HG02970 (cell line): Measurements from ENCODE around the gene DNAJB8.

Source experiments
- ATAC-seq: cut with Tn5 transposase; IDR thresholded peaks from one replicate; pipeline ENCODE4 v1.9.1; 2021; ENCODE audit warnings: mild to moderate bottlenecking, moderate library complexity, moderate number of reproducible peaks; ENCODE audit not compliant: unreplicated experiment, low FRiP score

The DNAJB8 gene

GRCh38 chr3:128429751-128430150 is 36.9 kb downstream of the DNAJB8 start:
- no peak for ATAC-seq

- ATAC-seq = no peak
These were observed 37.4 kb downstream of the DNAJB8 start for GRCh38 chr3:128429275-128429674.

GRCh38 chr3:128427872-128428822 is 38.5 kb downstream of the DNAJB8 start:
- ATAC-seq = no peak

GRCh38 chr3:128427175-128427857 is 39.4 kb downstream of the DNAJB8 start:
- no peak for ATAC-seq

- peak; percentile 58 for ATAC-seq
These were observed 40.4 kb downstream of the DNAJB8 start for GRCh38 chr3:128426128-128426921.

- no peak for ATAC-seq
These were observed 40.9 kb downstream of the DNAJB8 start for GRCh38 chr3:128425846-128426127.

GRCh38 chr3:128425142-128425845 is 41.4 kb downstream of the DNAJB8 start:
- ATAC-seq = no peak

- no peak for ATAC-seq
These were observed 42.1 kb downstream of the DNAJB8 start for GRCh38 chr3:128424508-128425069.

- no peak for ATAC-seq
These were observed 43.1 kb downstream of the DNAJB8 start for GRCh38 chr3:128423525-128424147.

- ATAC-seq = no peak
These were observed 43.7 kb downstream of the DNAJB8 start for GRCh38 chr3:128422762-128423524.

GRCh38 chr3:128421966-128422365 is 44.7 kb downstream of the DNAJB8 start:
- no peak for ATAC-seq

- no peak for ATAC-seq
These were observed 45.3 kb downstream of the DNAJB8 start for GRCh38 chr3:128421439-128421836.

- no peak for ATAC-seq
These were observed 45.8 kb downstream of the DNAJB8 start for GRCh38 chr3:128420720-128421438.

GRCh38 chr3:128420289-128420688 is 46.4 kb downstream of the DNAJB8 start:
- no peak for ATAC-seq

GRCh38 chr3:128419311-128419710 is 47.4 kb downstream of the DNAJB8 start:
- ATAC-seq = no peak

- ATAC-seq = no peak
These were observed 47.8 kb downstream of the DNAJB8 start for GRCh38 chr3:128418900-128419299.

GRCh38 chr3:128416578-128417211 is 50.0 kb downstream of the DNAJB8 start:
- ATAC-seq = no peak
